B cell (primary cell): Measurements from ENCODE around the gene GPR18.

Experiments
- CTCF ChIP-seq: fragments of 200-600 bp; IDR thresholded peaks from one replicate; pipeline ENCODE4 v1.8.0; 2022; ENCODE audit warnings: antibody characterized with exemption, mild to moderate bottlenecking
- EZH2 ChIP-seq: IDR thresholded peaks from 2 replicates; pipeline ENCODE4 v1.6.1; 2012; ENCODE audit warnings: borderline replicate concordance, low read depth, mild to moderate bottlenecking, moderate library complexity, low read length; ENCODE audit not compliant: insufficient read depth, poor library complexity, severe bottlenecking

DNA sequence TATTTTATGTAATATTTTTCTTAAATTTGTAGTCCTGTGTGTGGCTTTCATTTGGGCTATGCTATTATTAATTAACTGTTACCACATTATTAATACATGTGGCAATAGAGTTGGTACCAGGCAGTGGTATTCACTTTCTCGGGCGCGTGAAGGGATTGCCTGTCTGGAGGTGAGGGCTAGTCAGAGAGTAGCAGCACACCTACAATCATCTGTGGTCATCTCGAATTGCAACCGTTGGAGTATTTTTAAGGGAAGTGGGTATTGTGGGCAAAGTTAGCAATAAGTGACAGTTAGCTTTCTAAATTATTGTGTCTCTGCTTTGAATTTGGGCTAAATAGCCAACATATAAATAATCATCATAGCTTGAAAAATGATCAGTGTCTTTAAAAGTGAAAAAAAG is 20.0 kb upstream of the GPR18 start:
- TF ChIP-seq EZH2 (no peak), CTCF (no peak)
